Activated T-helper 2 cell treated with anti-CD3 and anti-CD28 coated beads, Interferon-gamma antibody, Interleukin-2, Interleukin-4, amounts not matched to agents 10 μg/mL and 5 μg/mL and 100 μg/mL, durations not matched to agents 14 hours and 24 hours and 36 hours (primary cell): ENCODE data around the gene PHACTR1. TPM values are rescaled to one million over a fixed set of nuclear protein-coding genes. Genes with fewer than 3 reads are reported as not detected.

Experiments used
- DNase-seq: peaks from one replicate; pipeline ENCODE4 v3.0.0; 2021; ENCODE audit warnings: low spot score
- H3K27ac Mint-ChIP-seq: one replicate; pipeline ENCODE4 v1.8.0; 2021; ENCODE audit warnings: mixed read lengths
- H3K27me3 Mint-ChIP-seq: one replicate; pipeline ENCODE4 v1.8.0; 2021; ENCODE audit warnings: low read depth, mixed read lengths
- H3K36me3 Mint-ChIP-seq: one replicate; pipeline ENCODE4 v1.8.0; 2021; ENCODE audit warnings: low read depth, mixed read lengths
- H3K4me1 Mint-ChIP-seq: one replicate; pipeline ENCODE4 v1.8.0; 2021; ENCODE audit warnings: low read depth, mixed read lengths
- H3K4me3 Mint-ChIP-seq: one replicate; pipeline ENCODE4 v1.8.0; 2021; ENCODE audit warnings: low read depth, mild to moderate bottlenecking, moderate library complexity, mixed read lengths
- H3K9me3 Mint-ChIP-seq: one replicate; pipeline ENCODE4 v1.8.0; 2021; ENCODE audit warnings: mixed read lengths
- intact Hi-C: fragments of 100-400 bp; cut with micrococcal nuclease; formaldehyde crosslinking; loops from one replicate; pipeline ENCODE4 v1.15.1; 2023
- total RNA-seq: library from RNA; stranded (reverse); gene quantifications from 2 replicates; pipeline ENCODE4 v1.2.3, GENCODE V29; 2022

PHACTR1 gene
- total RNA-seq, 1 donor from 2014 or later: 0.11 TPM

- no peak overlapping the region for H3K27ac Mint-ChIP-seq
Observed at GRCh38 chr6:12961761-12962160, 245.2 kb downstream of the PHACTR1 start.

GRCh38 chr6:12962529-12962928 lies 246.0 kb downstream of the PHACTR1 start:
- H3K27ac Mint-ChIP-seq: no peak overlapping the region

More at GRCh38 chr6:12961761-12962160, 245.2 kb downstream of the PHACTR1 start:
- peaks cover 47% of the 10 kb centered on the region for H3K27me3 Mint-ChIP-seq
- no peaks in the 10 kb centered on the region for H3K9me3 Mint-ChIP-seq
- intact Hi-C loops: no loop called here
- DNase-seq: no peak
- H3K4me1 Mint-ChIP-seq: peaks cover 23% of the 10 kb centered on the region
- no peak overlapping the region for H3K4me3 Mint-ChIP-seq
- H3K36me3 Mint-ChIP-seq: no peaks in the 10 kb centered on the region

GRCh38 chr6:12962987-12963386 lies 246.4 kb downstream of the PHACTR1 start:
- DNase-seq: no peak
- no peak overlapping the region for H3K4me3 Mint-ChIP-seq

More at GRCh38 chr6:12962529-12962928, 246.0 kb downstream of the PHACTR1 start:
- no peak overlapping the region for H3K4me3 Mint-ChIP-seq
- H3K9me3 Mint-ChIP-seq: no peaks in the 10 kb centered on the region
- H3K4me1 Mint-ChIP-seq: peaks cover 21% of the 10 kb centered on the region
- intact Hi-C loops: no loop called here
- DNase-seq: no peak
- H3K27me3 Mint-ChIP-seq: peaks cover 44% of the 10 kb centered on the region
- no peaks in the 10 kb centered on the region for H3K36me3 Mint-ChIP-seq

GRCh38 chr6:12963567-12963966 lies 247.0 kb downstream of the PHACTR1 start:
- no peaks in the 10 kb centered on the region for H3K36me3 Mint-ChIP-seq
- no peak for DNase-seq
- H3K27ac Mint-ChIP-seq: no peak overlapping the region
- intact Hi-C loops: no loop called here
- H3K4me1 Mint-ChIP-seq: peaks cover 12% of the 10 kb centered on the region
- H3K27me3 Mint-ChIP-seq: peaks cover 44% of the 10 kb centered on the region
- H3K4me3 Mint-ChIP-seq: no peak overlapping the region
- no peaks in the 10 kb centered on the region for H3K9me3 Mint-ChIP-seq

More at GRCh38 chr6:12962987-12963386, 246.4 kb downstream of the PHACTR1 start:
- Mint-ChIP-seq H3K27ac (no peak overlapping the region), H3K4me1 (peaks cover 16% of the 10 kb centered on the region), H3K36me3 (no peaks in the 10 kb centered on the region), H3K9me3 (no peaks in the 10 kb centered on the region), H3K27me3 (peaks cover 44% of the 10 kb centered on the region)
- intact Hi-C loops: no loop called here

- no peak for DNase-seq
- H3K36me3 Mint-ChIP-seq: no peaks in the 10 kb centered on the region
- H3K27me3 Mint-ChIP-seq: peaks cover 38% of the 10 kb centered on the region
- H3K4me3 Mint-ChIP-seq: no peak overlapping the region
- H3K9me3 Mint-ChIP-seq: no peaks in the 10 kb centered on the region
- H3K27ac Mint-ChIP-seq: no peak overlapping the region
- intact Hi-C loops: no loop called here
- H3K4me1 Mint-ChIP-seq: peaks cover 10% of the 10 kb centered on the region
Observed at GRCh38 chr6:12967686-12968085, 251.1 kb downstream of the PHACTR1 start.

- no peaks in the 10 kb centered on the region for H3K36me3 Mint-ChIP-seq
- no peaks in the 10 kb centered on the region for H3K9me3 Mint-ChIP-seq
- H3K27ac Mint-ChIP-seq: no peak overlapping the region
- DNase-seq: no peak
- H3K4me3 Mint-ChIP-seq: no peak overlapping the region
- intact Hi-C loops: no loop called here
- H3K27me3 Mint-ChIP-seq: peaks cover 38% of the 10 kb centered on the region
- peaks cover 4% of the 10 kb centered on the region for H3K4me1 Mint-ChIP-seq
Observed at GRCh38 chr6:12968290-12968689, 251.7 kb downstream of the PHACTR1 start.

GRCh38 chr6:12968839-12969558 lies 252.4 kb downstream of the PHACTR1 start:
- no peaks in the 10 kb centered on the region for H3K9me3 Mint-ChIP-seq
- H3K4me3 Mint-ChIP-seq: no peak overlapping the region
- no peak for DNase-seq
- intact Hi-C loops: no loop called here
- no peak overlapping the region for H3K27ac Mint-ChIP-seq
- H3K36me3 Mint-ChIP-seq: no peaks in the 10 kb centered on the region
- H3K4me1 Mint-ChIP-seq: no peaks in the 10 kb centered on the region
- H3K27me3 Mint-ChIP-seq: peaks cover 40% of the 10 kb centered on the region

GRCh38 chr6:12969966-12970365 lies 253.4 kb downstream of the PHACTR1 start:
- no peaks in the 10 kb centered on the region for H3K4me1 Mint-ChIP-seq
- no peaks in the 10 kb centered on the region for H3K36me3 Mint-ChIP-seq
- no peaks in the 10 kb centered on the region for H3K9me3 Mint-ChIP-seq
- no peak overlapping the region for H3K27ac Mint-ChIP-seq
- no peak overlapping the region for H3K4me3 Mint-ChIP-seq
- peaks cover 34% of the 10 kb centered on the region for H3K27me3 Mint-ChIP-seq
- no peak for DNase-seq
- intact Hi-C loops: no loop called here

- no peaks in the 10 kb centered on the region for H3K9me3 Mint-ChIP-seq
- DNase-seq: no peak
- H3K36me3 Mint-ChIP-seq: no peaks in the 10 kb centered on the region
- intact Hi-C loops: no loop called here
- peaks cover 12% of the 10 kb centered on the region for H3K27me3 Mint-ChIP-seq
- H3K4me3 Mint-ChIP-seq: no peak overlapping the region
- H3K27ac Mint-ChIP-seq: no peak overlapping the region
- H3K4me1 Mint-ChIP-seq: no peaks in the 10 kb centered on the region
Observed at GRCh38 chr6:12973386-12973785, 256.8 kb downstream of the PHACTR1 start.

GRCh38 chr6:12974551-12974950 lies 258.0 kb downstream of the PHACTR1 start:
- H3K27me3 Mint-ChIP-seq: peaks cover 9% of the 10 kb centered on the region
- intact Hi-C loops: no loop called here
- DNase-seq: no peak
- no peak overlapping the region for H3K4me3 Mint-ChIP-seq
- no peaks in the 10 kb centered on the region for H3K4me1 Mint-ChIP-seq
- H3K36me3 Mint-ChIP-seq: no peaks in the 10 kb centered on the region
- H3K27ac Mint-ChIP-seq: no peak overlapping the region
- H3K9me3 Mint-ChIP-seq: no peaks in the 10 kb centered on the region

- no peaks in the 10 kb centered on the region for H3K9me3 Mint-ChIP-seq
- no peak for DNase-seq
- H3K27ac Mint-ChIP-seq: no peak overlapping the region
- no peak overlapping the region for H3K4me3 Mint-ChIP-seq
- no peaks in the 10 kb centered on the region for H3K4me1 Mint-ChIP-seq
- intact Hi-C loops: no loop called here
- no peaks in the 10 kb centered on the region for H3K36me3 Mint-ChIP-seq
- H3K27me3 Mint-ChIP-seq: peaks cover 6% of the 10 kb centered on the region
Observed at GRCh38 chr6:12976366-12976765, 259.8 kb downstream of the PHACTR1 start.

- no peaks in the 10 kb centered on the region for H3K4me1 Mint-ChIP-seq
- no peak overlapping the region for H3K4me3 Mint-ChIP-seq
- intact Hi-C loops: no loop called here
- no peaks in the 10 kb centered on the region for H3K9me3 Mint-ChIP-seq
- peaks cover 6% of the 10 kb centered on the region for H3K27me3 Mint-ChIP-seq
- H3K36me3 Mint-ChIP-seq: no peaks in the 10 kb centered on the region
- no peak for DNase-seq
- no peak overlapping the region for H3K27ac Mint-ChIP-seq
Observed at GRCh38 chr6:12977206-12977605, 260.6 kb downstream of the PHACTR1 start.

- Mint-ChIP-seq H3K27ac (no peak overlapping the region), H3K9me3 (no peaks in the 10 kb centered on the region), H3K4me1 (no peaks in the 10 kb centered on the region), H3K27me3 (peaks cover 6% of the 10 kb centered on the region), H3K36me3 (no peaks in the 10 kb centered on the region), H3K4me3 (no peak overlapping the region)
- DNase-seq: no peak
- intact Hi-C loops: no loop called here
Observed at GRCh38 chr6:12977806-12978205, 261.2 kb downstream of the PHACTR1 start.
